ENCODE measurements around the gene APCDD1L.
"Not testable (repeated sequence)": the region's sequence is repeated elsewhere in the genome, so short reads cannot be mapped to it uniquely, and the experiment has no call there.

The APCDD1L gene

GRCh38 chr20:58508762-58509395 lies 6.3 kb downstream of the APCDD1L start:
- no peak overlapping the region for H2AFZ ChIP-seq (ENCODE audit: low read depth, low read length, severe bottlenecking)
- H3K9ac ChIP-seq (ENCODE audit: low read length): no peak overlapping the region
- no peak overlapping the region for H3K4me2 ChIP-seq (ENCODE audit: low read depth, low read length, poor library complexity, severe bottlenecking)
- H3K79me2 ChIP-seq (ENCODE audit: insufficient read depth, low read length): no peaks in the 10 kb centered on the region
- H3K27ac ChIP-seq (ENCODE audit: low read depth, low read length): no peak overlapping the region
- H3F3A ChIP-seq (ENCODE audit: insufficient read depth): no peaks in the 10 kb centered on the region
- peaks cover 17% of the 10 kb centered on the region for H3K9me3 ChIP-seq (ENCODE audit: insufficient read depth, low read length)
- no peaks in the 10 kb centered on the region for H3K9me2 ChIP-seq (replicated peaks; ENCODE audit: insufficient read depth, low read length)
- no peaks in the 10 kb centered on the region for H4K20me1 ChIP-seq (ENCODE audit: low read depth, low read length)
- no peaks in the 10 kb centered on the region for H3K36me3 ChIP-seq (ENCODE audit: low read length)
- no peak overlapping the region for H3K4me3 ChIP-seq (ENCODE audit: insufficient read depth, low read length, poor library complexity, severe bottlenecking)
- TF ChIP-seq EZH2phosphoT487 (conservative IDR thresholded peaks at IDR 0.05; ENCODE audit: low read length): no peak
- TF ChIP-seq, protein P1, sequence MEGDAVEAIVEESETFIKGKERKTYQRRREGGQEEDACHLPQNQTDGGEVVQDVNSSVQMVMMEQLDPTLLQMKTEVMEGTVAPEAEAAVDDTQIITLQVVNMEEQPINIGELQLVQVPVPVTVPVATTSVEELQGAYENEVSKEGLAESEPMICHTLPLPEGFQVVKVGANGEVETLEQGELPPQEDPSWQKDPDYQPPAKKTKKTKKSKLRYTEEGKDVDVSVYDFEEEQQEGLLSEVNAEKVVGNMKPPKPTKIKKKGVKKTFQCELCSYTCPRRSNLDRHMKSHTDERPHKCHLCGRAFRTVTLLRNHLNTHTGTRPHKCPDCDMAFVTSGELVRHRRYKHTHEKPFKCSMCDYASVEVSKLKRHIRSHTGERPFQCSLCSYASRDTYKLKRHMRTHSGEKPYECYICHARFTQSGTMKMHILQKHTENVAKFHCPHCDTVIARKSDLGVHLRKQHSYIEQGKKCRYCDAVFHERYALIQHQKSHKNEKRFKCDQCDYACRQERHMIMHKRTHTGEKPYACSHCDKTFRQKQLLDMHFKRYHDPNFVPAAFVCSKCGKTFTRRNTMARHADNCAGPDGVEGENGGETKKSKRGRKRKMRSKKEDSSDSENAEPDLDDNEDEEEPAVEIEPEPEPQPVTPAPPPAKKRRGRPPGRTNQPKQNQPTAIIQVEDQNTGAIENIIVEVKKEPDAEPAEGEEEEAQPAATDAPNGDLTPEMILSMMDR (IDR thresholded peaks at IDR 0.05; ENCODE audit: insufficient read depth, low read length, poor library complexity, severe bottlenecking): no peak
- no peaks in the 10 kb centered on the region for H3K27me3 ChIP-seq (ENCODE audit: low read length)

GRCh38 chr20:58506999-58507398 lies 8.2 kb downstream of the APCDD1L start:
- not testable (repeated sequence) for H3K79me2 ChIP-seq (ENCODE audit: insufficient read depth, low read length); H3K4me3 ChIP-seq (ENCODE audit: insufficient read depth, low read length, poor library complexity, severe bottlenecking); H3K27ac ChIP-seq (ENCODE audit: low read depth, low read length); H3K9ac ChIP-seq (ENCODE audit: low read length); H4K20me1 ChIP-seq (ENCODE audit: low read depth, low read length); H3K36me3 ChIP-seq (ENCODE audit: low read length); H2AFZ ChIP-seq (ENCODE audit: low read depth, low read length, severe bottlenecking); H3F3A ChIP-seq (ENCODE audit: insufficient read depth); H3K27me3 ChIP-seq (ENCODE audit: low read length); H3K9me2 ChIP-seq (replicated peaks; ENCODE audit: insufficient read depth, low read length); H3K4me2 ChIP-seq (ENCODE audit: low read depth, low read length, poor library complexity, severe bottlenecking)
- H3K9me3 ChIP-seq (ENCODE audit: insufficient read depth, low read length): peaks cover 21% of the 10 kb centered on the region

DNA sequence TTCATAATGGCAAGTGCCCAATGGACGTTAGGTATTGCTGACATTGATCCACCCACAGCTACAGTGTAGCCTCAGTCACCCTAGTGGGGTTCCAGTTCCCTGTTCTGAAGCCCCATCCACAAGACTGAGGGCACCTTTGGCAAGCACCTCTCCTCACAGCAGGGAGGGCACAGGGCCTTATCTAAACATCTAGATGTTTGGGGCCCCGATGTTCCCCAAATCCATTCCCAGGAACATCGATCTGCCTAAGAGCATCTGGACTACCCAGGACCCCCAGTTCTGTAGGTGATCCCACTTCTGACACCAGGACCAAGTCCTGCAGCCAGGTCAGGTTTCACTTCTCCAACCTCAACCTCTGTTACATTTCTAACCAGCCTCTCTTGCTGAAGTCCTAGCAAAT lies 10.6 kb downstream of the APCDD1L start:
- no peak overlapping the region for H3K4me3 ChIP-seq (ENCODE audit: insufficient read depth, low read length, poor library complexity, severe bottlenecking)
- H3F3A ChIP-seq (ENCODE audit: insufficient read depth): no peaks in the 10 kb centered on the region
- H3K27me3 ChIP-seq (ENCODE audit: low read length): no peaks in the 10 kb centered on the region
- peaks cover 21% of the 10 kb centered on the region for H3K9me3 ChIP-seq (ENCODE audit: insufficient read depth, low read length)
- TF ChIP-seq EZH2phosphoT487 (conservative IDR thresholded peaks at IDR 0.05; ENCODE audit: low read length): no peak
- TF ChIP-seq, protein P1 (IDR thresholded peaks at IDR 0.05; ENCODE audit: insufficient read depth, low read length, poor library complexity, severe bottlenecking): no peak
- no peak overlapping the region for H3K4me2 ChIP-seq (ENCODE audit: low read depth, low read length, poor library complexity, severe bottlenecking)
- no peaks in the 10 kb centered on the region for H4K20me1 ChIP-seq (ENCODE audit: low read depth, low read length)
- no peak overlapping the region for H3K27ac ChIP-seq (ENCODE audit: low read depth, low read length)
- H3K9ac ChIP-seq (ENCODE audit: low read length): no peak overlapping the region
- H3K36me3 ChIP-seq (ENCODE audit: low read length): no peaks in the 10 kb centered on the region
- H3K9me2 ChIP-seq (replicated peaks; ENCODE audit: insufficient read depth, low read length): no peaks in the 10 kb centered on the region
- H3K79me2 ChIP-seq (ENCODE audit: insufficient read depth, low read length): no peaks in the 10 kb centered on the region
- H2AFZ ChIP-seq (ENCODE audit: low read depth, low read length, severe bottlenecking): no peak overlapping the region

GRCh38 chr20:58503668-58504067 lies 11.5 kb downstream of the APCDD1L start:
- Histone ChIP-seq H3K36me3 (ENCODE audit: low read length) (no peaks in the 10 kb centered on the region), H3K9ac (ENCODE audit: low read length) (no peak overlapping the region), H3F3A (ENCODE audit: insufficient read depth) (no peaks in the 10 kb centered on the region), H3K9me2 (replicated peaks; ENCODE audit: insufficient read depth, low read length) (no peaks in the 10 kb centered on the region), H3K79me2 (ENCODE audit: insufficient read depth, low read length) (no peaks in the 10 kb centered on the region), H3K4me2 (ENCODE audit: low read depth, low read length, poor library complexity, severe bottlenecking) (no peak overlapping the region), H4K20me1 (ENCODE audit: low read depth, low read length) (no peaks in the 10 kb centered on the region), H3K27ac (ENCODE audit: low read depth, low read length) (no peak overlapping the region), H3K4me3 (ENCODE audit: insufficient read depth, low read length, poor library complexity, severe bottlenecking) (no peak overlapping the region), H2AFZ (ENCODE audit: low read depth, low read length, severe bottlenecking) (no peak overlapping the region), H3K9me3 (ENCODE audit: insufficient read depth, low read length) (peaks cover 21% of the 10 kb centered on the region), H3K27me3 (ENCODE audit: low read length) (no peaks in the 10 kb centered on the region)
- TF ChIP-seq, protein P1 (IDR thresholded peaks at IDR 0.05; ENCODE audit: insufficient read depth, low read length, poor library complexity, severe bottlenecking): no peak
